Kidney (tissue), 14 donors: Measurements from ENCODE around the gene GDF2. TPM values are rescaled to one million over a fixed set of nuclear protein-coding genes. Genes with fewer than 3 reads are reported as not detected.

Source experiments
- DNase-seq, 5 donors: peaks; one replicate each; pipeline ENCODE4 v3.0.0-alpha.2; 2013 to 2020
- FAIRE-seq: peaks from 2 replicates; lab custom pipeline; 2012; peaks lifted over from hg19 to GRCh38; lab: Jason Lieb, UNC
- H3K27ac ChIP-seq, 2 donors: one replicate each; pipeline ENCODE4 v1.7.0; 2013; ENCODE audit warnings: low read depth in 2 of 2, low read length in 2 of 2, inconsistent platforms in 1 of 2
- H3K27me3 ChIP-seq: one replicate; pipeline ENCODE4 v1.7.1; 2013; ENCODE audit warnings: low read length, inconsistent platforms; ENCODE audit not compliant: control insufficient read depth, insufficient read depth
- H3K36me3 ChIP-seq, 3 donors: one replicate each; pipeline versions ENCODE4 v1.7.0 to v1.7.1; 2013; ENCODE audit warnings: low read length in 3 of 3, control low read depth in 1 of 3, inconsistent platforms in 1 of 3; ENCODE audit not compliant: insufficient read depth in 3 of 3, control insufficient read depth in 2 of 3
- H3K4me1 ChIP-seq, 3 donors: one replicate each; pipeline versions ENCODE4 v1.7.0 to v1.7.1; 2013; ENCODE audit warnings: low read length in 3 of 3, inconsistent platforms in 1 of 3, low read depth in 1 of 3; ENCODE audit not compliant: control insufficient read depth in 2 of 3, insufficient read depth in 2 of 3
- H3K4me3 ChIP-seq, 3 donors: one replicate each; pipeline versions ENCODE4 v1.7.0 to v1.8.1; 2013; ENCODE audit warnings: low read length in 3 of 3, control low read depth in 1 of 3, inconsistent platforms in 1 of 3
- H3K9ac ChIP-seq, 3 donors: one replicate each; pipeline versions ENCODE4 v1.7.0 to v1.7.1; 2013; ENCODE audit warnings: low read length in 3 of 3, control low read depth in 1 of 3, inconsistent platforms in 1 of 3
- H3K9me3 ChIP-seq, 3 donors: one replicate each; pipeline versions ENCODE4 v1.7.0 to v1.7.1; 2013; ENCODE audit warnings: low read length in 3 of 3, control low read depth in 1 of 3, inconsistent platforms in 1 of 3; ENCODE audit not compliant: control insufficient read depth in 2 of 3, insufficient read depth in 1 of 3
- CTCF ChIP-seq: IDR thresholded peaks from 3 replicates; pipeline ENCODE4 v1.5.1; 2012; ENCODE audit warnings: mild to moderate bottlenecking, moderate library complexity, borderline replicate concordance; ENCODE audit not compliant: insufficient read depth; ENCODE audit errors: extremely low read depth
- intact Hi-C: fragments of 100-400 bp; cut with DNase I; formaldehyde crosslinking; loops from one replicate; pipeline ENCODE4 v1.11.1; 2022
- polyA plus RNA-seq: library from polyadenylated mRNA; stranded (reverse); fragments of 350-450 nt; fragmentation: Illumina TruSeq; extraction: RNeasy Lipid Tissue Mini Kit (QIAGEN cat#74804); gene quantifications from one replicate; pipeline ENCODE4 v1.2.3, GENCODE V29; 2014; ENCODE audit warnings: low read depth, low replicate concordance; ENCODE audit not compliant: insufficient read depth
- total RNA-seq: library from RNA; stranded (reverse); fragmentation: NEBNext Ultra II Directional; extraction: Animal tissue kit (Norgen Biotek cat#: 25700); gene quantifications from one replicate; pipeline ENCODE4 v1.2.1, GENCODE V29; 2021
- donor health status: control.
- donor health status: control.
- donor health status: control.
- donor health status: control.
- donor health status: control.
- donor health status: DM: yes; HTN: yes; CAD: no.
- donor health status: Normal renal cell carcinoma (clear cell type).

Gene GDF2
- total and polyA plus RNA-seq, 2 donors from 2014 or later: not detected

- no peak for TF ChIP-seq CTCF
- Histone ChIP-seq H3K4me1 (peaks cover 0 to 5% (median 3%) of the 10 kb centered on the region in 3 donors), H3K9me3 (no peaks in the 10 kb centered on the region), H3K4me3 (no peak overlapping the region), H3K36me3 (no peaks in the 10 kb centered on the region), H3K27me3 (no peaks in the 10 kb centered on the region), H3K9ac (no peak overlapping the region), H3K27ac (no peak overlapping the region)
- intact Hi-C loops: no loop called here
- FAIRE-seq (no peak), DNase-seq (peak in 1 of 5 donors; percentile 50)
Measured at GRCh38 chr10:47359626-47360418, 37.6 kb downstream of the GDF2 start.

- Histone ChIP-seq H3K27ac (no peak overlapping the region), H3K9ac (no peak overlapping the region), H3K9me3 (no peaks in the 10 kb centered on the region), H3K36me3 (no peaks in the 10 kb centered on the region), H3K4me3 (no peak overlapping the region), H3K27me3 (no peaks in the 10 kb centered on the region), H3K4me1 (peaks cover 0 to 5% (median 3%) of the 10 kb centered on the region in 3 donors)
- DNase-seq: peak in 2 of 5 donors; percentile 18 to 19
- intact Hi-C loops: no loop called here
- no peak for TF ChIP-seq CTCF
- no peak for FAIRE-seq
Measured at GRCh38 chr10:47360419-47361040, 38.3 kb downstream of the GDF2 start.

- DNase-seq (peak; percentile 40 to 70 (median 50)), FAIRE-seq (no peak)
- Histone ChIP-seq H3K9ac (no peak overlapping the region), H3K4me1 (peaks cover 0 to 5% (median 3%) of the 10 kb centered on the region in 3 donors), H3K9me3 (no peaks in the 10 kb centered on the region), H3K36me3 (no peaks in the 10 kb centered on the region), H3K27ac (no peak overlapping the region), H3K27me3 (no peaks in the 10 kb centered on the region), H3K4me3 (no peak overlapping the region)
- peak; percentile 57 for TF ChIP-seq CTCF
- intact Hi-C loops: no loop called here
Measured at GRCh38 chr10:47361293-47361692, 39.0 kb downstream of the GDF2 start.
